GM12891 (cell line): Measurements from ENCODE around the gene GSPT1.

Experiments used
- POLR2A ChIP-seq: IDR thresholded peaks from 2 replicates; pipeline ENCODE4 v1.6.1; 2011; ENCODE audit warnings: low read depth, low read length, control low read depth
- POLR2AphosphoS5 ChIP-seq: IDR thresholded peaks from 2 replicates; pipeline ENCODE4 v1.6.1; 2011; ENCODE audit warnings: low read depth, low read length, control low read depth
- SPI1 ChIP-seq: IDR thresholded peaks from 2 replicates; pipeline ENCODE4 v1.6.1; 2011; ENCODE audit warnings: low read depth, low read length, control low read depth

GRCh38 chr16:11956558-11956957 lies 40.8 kb upstream of the GSPT1 start:
- TF ChIP-seq POLR2A (no peak), POLR2AphosphoS5 (no peak), SPI1 (no peak)
